HL-60/S4 treated with retinoic acid at 250 ng/mL for 4 days and 3 days (cell line): Measurements from ENCODE around the gene RAB6B.

Source experiments
- in situ Hi-C: fragments of 300-500 bp; cut with MboI; formaldehyde crosslinking; loops from 2 replicates; pipeline ENCODE4 v1.7.0; 2022; ENCODE audit warnings: low sequenced_read_pairs

RAB6B gene

DNA sequence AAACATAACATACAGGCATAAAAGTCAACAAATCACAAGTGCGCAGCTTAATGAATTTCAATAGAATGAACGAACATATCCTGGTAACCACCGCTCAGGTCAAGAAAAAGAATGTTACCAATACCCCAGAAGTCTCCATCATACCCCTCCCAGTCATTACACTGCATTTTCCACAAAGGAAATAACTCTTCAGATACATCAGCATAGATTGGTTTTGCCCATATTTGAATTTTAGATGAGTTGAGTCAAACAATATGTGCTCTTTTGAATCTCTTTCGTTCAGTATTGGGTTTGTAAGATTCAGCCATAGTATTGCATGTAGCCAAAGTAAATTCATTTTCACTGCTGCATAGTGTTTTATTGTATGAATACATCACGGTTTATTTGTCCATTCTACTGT, 6.2 kb upstream of the RAB6B start:
- in situ Hi-C loops, result no loop called here

GRCh38 chr3:133901083-133901482, 5.4 kb upstream of the RAB6B start:
- in situ Hi-C loops, result no loop called here

DNA sequence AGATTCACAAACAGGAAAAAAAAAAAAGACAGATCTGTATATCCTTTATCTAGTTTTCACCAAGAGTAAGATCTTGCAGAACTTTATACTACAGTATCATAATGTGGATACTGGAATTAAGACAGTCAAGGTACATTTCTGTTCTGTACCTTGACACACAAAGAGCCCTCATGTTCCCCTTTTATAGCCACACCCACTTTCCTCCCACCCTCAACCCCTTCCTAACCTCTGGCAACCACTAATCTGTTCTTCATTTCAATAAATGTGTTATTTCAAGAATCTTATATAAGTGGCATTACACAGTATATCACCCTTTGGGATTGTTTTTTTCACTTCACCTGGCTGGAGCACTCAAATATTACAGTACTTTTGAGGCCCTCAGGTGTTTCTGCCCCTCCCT, 3.6 kb upstream of the RAB6B start:
- in situ Hi-C loops, result no loop called here

GRCh38 chr3:133897547-133897946, 1.9 kb upstream of the RAB6B start:
- in situ Hi-C loops, result no loop called here

DNA sequence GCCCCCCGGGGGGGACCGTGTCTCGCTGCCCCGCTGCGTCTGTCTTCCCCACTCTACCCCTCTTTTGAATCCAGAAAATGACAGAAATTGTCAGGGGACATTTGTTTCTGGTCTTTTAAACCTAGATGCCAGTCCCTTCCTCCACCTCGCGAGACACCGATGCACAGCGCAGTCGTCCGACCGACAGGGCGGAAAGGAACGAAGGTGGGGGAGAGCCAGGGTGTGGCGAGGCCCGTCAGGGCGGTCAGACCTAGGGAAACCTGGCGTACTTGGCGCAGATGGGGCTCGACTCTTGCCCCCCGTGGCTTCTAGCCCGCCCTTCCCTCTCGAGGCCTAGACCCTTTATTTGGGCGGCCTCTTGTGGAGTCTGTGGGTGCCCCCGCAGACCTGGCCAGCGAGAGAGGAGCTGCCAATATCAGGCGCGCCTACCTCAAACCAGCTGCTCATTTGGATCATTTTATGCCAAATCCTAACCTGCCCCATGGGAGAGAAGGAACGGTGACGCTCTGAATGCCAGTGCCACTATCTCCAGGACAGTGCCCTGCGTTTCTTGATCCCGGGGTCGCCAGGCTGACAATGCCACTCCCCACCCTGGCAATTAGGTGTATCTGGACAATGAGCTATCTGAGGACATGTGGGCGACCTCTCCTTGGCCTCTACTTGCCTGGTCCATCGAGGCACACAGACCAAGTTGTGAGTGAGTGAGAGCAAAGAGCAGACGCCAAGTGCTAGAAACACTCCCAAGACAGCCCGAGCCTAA, 500 bp upstream of the RAB6B start:
- in situ Hi-C loops, result no loop called here

DNA sequence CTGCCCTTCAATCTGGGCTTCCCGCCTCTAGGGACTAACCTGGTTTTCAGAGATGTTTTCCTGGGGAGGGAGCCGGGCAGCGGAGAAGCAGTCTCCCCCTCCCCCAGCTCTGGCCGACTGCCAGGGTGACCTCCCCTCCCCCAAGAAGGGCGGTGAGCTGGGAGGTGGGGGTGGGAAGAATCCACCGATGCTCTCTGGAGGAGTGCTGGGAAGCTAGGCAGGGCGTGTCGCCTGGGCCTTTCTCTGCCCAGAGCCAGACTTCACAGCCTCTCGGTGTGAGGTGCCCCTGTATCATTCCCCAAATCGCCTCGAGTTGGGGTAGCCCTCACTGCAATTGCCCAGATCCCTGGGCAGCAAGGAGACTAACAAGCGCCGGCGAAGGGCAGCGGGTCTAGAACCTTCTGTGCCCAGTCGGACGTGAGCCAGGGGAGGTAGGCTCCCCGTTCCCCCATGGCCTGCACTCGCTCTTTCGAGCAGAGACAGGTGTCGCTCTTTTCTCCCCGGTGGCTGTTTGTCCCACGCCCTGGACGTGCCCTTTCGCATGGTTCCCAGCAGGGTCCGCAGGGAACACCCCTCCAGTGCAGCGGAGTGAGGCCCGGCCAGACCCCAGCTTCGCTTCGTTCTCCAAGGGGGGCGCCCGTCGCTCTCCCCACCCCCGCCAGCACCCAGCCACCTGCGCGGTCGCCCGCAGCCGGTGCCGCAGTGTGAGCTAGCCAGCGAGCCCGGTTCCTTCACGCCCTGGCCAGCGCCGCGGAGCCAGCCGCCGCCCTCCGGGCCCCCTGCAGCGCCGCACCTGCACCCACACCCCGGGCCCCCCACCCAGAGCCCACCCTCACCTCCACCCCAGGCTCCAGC, 1.1 kb downstream of the RAB6B start:
- in situ Hi-C loops, result no loop called here

- in situ Hi-C loops, result no loop called here
These were observed 1.9 kb downstream of the RAB6B start for GRCh38 chr3:133893683-133894352.

DNA sequence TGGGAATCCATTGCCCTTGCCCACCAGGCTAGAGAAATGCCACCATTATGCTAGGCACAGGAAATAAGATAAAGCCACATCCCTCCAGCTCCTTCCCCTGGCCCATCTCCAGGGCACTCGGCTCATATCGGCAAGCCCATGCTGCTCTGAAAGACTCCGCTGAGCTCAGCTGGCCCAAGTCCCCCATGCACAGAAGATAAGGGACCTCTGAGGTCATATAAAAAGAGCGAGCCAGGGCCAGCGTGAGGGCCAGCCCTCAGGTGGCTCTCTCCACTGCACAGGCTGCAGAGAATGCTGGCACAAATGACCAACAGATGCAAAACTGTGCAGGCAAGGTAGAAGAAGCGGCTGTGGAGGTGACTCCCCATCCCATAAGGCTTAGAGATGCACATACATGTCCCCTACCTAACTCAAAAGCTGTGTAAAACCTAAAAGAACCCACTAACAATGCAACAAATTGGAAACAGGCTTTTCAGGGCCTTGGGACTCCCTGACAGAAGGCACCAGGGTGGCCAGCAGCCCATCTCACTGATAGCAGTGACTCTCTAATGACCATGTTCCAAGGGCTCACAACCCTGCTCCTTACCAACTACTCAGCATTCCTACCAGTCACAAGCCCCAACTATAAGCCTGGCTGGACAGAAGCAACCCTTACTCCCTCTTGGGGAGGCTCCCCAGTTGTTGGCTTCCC, 3.0 kb downstream of the RAB6B start:
- in situ Hi-C loops, result no loop called here

GRCh38 chr3:133891662-133892378, 3.9 kb downstream of the RAB6B start:
- in situ Hi-C loops, result no loop called here

DNA sequence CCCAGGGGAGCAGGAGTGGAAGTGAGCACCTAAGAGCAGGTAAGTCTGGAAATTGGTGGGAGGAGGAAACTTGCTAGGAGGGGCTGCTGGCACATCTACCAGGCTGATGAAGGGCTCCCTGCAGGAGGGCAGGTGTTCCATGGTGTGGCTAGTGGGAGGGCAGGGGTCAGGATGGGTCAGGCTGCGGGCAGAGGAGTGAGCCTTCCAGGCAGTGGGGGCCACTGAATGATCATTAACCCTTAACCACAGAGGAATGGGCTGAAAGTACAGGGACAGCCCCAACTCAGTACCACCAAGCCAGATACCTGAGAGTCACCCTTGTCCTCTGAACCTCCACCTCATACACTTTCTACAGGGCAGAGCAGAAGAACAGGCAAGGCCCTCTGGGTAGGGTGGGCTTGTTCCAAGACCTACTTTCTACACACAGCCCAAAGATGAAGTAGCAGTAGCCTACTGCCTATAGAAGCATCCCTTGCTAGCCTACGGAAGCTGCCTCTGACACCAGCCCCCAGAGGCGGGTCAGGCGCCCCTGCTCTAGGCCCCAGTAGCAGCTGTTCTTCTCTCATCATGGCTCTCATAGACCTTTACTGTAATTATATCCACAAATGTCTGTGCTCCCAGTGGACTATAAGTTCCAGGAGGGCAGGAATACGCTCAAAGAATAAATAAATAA, 4.6 kb downstream of the RAB6B start:
- in situ Hi-C loops, result no loop called here

DNA sequence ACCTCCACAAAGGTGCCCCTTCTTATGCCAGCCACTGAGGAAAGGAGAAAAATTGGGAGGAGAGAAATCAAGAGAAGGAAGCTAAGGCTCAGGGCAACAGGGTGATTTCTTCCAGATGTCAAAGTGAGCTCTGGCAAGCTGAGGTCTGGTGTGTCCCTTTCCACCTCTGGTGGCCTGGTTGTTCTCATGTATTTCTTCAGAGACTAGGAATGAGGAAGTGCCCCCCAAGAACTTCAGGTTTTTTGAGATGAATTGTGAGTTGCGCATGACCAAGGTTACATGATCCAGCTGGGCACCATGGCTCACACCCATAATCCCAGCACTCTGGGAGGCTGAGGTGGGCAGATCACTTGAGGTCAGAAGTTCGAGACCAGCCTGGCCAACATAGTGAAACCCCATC, 5.6 kb downstream of the RAB6B start:
- in situ Hi-C loops, result no loop called here

DNA sequence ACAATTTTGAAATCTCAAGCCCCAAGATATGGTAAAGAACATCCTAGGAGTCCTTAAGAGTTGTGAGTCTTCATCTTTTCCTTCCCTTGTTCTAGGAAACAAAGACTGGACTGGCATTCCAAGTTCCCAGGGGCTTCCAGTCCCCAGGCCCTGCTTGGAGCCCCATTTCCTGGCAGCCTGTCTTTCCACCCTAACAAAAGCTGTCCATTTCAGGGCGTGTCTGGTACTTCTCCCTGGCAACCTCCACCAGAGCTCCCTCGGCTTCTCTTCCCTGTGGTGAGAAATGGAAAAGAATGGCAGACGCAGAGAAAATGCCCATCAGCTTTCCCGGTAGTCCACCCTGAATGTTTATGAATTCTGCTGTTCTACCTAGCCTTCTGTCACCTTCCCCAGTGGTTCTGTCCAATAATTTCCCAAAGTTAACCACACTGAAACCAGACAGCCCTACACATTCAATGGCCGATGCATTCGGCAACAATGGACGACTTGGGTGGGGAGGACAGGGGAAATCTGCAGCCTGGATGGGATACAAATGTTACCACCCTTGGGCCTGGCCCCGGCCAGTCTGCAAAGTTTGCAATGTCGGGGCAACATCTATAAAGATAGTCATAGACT, 6.8 kb downstream of the RAB6B start:
- in situ Hi-C loops, result no loop called here

DNA sequence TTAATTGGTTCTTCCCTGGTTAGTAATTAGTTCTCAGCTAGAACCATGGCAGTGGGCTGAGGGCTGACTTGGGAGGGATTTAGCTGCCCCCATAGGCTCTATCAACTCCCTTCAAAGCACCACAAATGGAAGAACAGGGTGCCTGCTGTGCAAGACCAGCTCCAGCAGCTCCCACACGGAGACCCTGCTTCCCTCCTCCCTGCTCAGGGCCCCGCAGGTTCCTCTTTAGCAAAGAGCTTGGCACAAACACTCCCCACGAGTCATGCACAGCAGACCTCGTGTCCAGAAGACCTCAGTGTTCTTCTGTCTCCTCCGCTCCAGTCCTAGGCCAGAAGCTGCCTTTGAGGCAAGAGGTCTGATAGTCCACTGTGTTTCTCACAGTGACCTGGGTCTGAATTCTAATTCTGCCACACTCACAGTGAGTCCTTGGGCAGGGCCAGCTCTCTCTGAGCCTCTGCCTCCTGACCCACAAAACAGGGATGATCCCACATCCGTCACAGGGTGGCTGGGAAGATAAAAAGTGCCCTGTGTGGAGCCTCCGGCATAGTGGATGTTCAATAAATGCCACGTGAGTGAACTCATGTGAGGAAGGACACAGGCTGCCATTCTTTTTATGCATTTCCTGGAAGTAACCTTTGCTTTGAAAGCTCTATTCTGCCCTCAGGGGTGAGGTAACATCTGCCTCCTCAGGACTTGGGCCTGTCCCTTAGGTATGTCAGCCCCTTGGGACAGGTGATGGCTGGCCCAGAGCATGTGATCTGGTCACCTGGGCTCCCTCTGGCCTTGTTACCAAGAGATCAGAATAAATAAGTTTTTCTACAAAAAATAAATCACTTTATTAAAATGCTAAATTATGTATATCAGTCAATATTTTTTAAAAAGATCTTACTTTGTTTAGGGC, 7.6 kb downstream of the RAB6B start:
- in situ Hi-C loops, result no loop called here

GRCh38 chr3:133887074-133887802, 8.4 kb downstream of the RAB6B start:
- in situ Hi-C loops, result no loop called here

DNA sequence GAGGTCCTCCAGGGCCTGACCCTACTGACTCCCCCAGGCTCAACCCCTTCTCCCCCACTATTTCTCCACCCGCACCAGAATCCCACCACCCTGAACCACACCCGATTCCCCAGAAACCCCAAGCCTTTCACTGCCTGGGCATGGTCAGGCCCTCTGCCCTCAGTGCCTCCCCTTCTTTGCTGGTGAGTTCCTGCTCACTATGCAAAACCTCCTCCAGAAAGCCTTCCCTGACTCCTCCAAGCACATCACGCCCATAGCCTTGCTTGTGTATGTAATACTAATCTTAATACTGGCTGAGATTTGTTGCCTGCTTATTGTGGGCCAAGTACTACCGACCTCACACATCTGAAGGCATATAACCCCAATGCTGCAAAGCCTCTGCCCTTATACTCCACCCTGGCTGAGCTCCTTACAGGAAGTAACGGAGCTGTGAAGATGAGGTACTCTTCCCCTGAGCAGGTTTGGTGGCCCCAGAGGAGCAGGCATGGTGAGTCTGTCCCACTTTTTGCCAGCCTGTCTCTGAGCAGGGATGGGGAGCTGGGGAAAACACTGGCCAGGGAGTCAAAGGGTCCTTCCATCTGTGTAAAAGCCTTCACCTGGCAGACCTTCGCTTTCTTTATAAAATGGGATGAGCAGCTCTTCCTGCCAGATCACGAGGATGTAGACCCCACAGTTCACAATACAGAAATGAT, 9.5 kb downstream of the RAB6B start:
- in situ Hi-C loops, result no loop called here

DNA sequence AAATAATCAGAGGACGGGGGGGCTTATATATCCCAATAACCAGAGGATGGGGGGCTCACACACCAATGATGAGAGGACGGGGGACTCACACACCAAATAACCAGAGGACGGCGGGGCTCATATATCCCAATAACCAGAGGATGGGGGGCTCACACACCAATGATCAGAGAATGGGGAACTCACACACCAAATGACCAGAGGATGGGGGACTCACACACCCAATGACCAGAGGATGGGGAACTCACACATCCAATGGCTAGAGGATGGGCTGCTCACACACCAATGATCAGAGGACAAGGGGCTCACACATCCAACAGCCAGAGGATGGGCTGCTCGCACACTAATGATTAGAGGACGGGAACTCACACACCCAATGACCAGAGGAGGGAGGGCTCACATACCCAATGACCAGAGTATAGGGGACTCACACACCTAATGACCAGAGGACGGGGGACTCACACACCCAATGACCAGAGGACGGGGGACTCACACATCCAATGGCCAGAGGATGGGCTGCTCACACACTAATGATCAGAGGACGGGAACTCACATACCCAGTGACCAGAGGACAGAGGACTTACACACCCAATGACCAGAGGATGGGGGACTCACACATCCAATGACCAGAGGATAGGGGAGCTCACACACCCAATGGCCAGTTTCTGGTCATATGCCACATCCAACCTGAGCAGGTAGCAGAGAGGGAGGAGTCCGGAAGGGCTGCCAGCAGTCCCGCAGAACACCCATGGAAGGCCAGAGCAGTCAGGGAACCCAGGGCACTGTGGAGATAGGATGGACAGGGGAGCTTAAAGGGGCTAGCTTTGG, 10.6 kb downstream of the RAB6B start:
- in situ Hi-C loops, result no loop called here
